ENCODE results near the gene ATP6V1G1.
"Not testable (repeated sequence)": the region's sequence is repeated elsewhere in the genome, so short reads cannot be mapped to it uniquely, and the experiment has no call there.

ATP6V1G1 gene

DNA sequence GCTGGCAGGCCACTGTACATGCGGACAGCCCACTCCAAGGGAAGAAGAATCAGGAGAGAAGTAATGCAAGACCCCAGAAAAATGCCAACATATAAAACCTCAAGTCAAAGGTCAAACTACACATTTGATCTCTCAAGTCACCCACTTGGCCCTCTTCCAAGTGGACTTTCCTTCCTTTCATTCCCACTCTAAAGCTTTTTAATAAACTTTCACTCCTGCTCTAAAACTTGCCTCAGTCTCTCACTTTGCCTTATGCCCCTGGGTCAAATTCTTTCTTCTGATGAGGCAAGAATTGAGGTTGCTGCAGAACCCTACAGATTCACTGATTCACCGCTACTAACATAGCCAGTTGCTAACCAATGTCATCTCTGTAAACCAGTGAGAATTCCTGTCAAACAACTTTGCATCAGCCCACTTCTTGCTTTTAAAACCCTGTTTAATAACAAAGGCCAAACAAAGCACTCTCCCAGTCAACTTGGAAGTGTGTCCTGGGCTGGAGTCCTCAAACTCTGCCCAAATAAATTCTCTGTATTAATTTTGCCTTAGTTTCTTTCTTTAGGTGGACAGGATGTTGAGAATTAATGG is 6.9 kb upstream of the ATP6V1G1 start:
- DNase-seq: no peak

GRCh38 chr9:114583371-114584155 is 4.0 kb upstream of the ATP6V1G1 start:
- DNase-seq: no peak

- DNase-seq: no peak
Measured at GRCh38 chr9:114588210-114588609, 641 bp downstream of the ATP6V1G1 start.

- DNase-seq: no peak
Measured at GRCh38 chr9:114588651-114589526, 1.3 kb downstream of the ATP6V1G1 start.

DNA sequence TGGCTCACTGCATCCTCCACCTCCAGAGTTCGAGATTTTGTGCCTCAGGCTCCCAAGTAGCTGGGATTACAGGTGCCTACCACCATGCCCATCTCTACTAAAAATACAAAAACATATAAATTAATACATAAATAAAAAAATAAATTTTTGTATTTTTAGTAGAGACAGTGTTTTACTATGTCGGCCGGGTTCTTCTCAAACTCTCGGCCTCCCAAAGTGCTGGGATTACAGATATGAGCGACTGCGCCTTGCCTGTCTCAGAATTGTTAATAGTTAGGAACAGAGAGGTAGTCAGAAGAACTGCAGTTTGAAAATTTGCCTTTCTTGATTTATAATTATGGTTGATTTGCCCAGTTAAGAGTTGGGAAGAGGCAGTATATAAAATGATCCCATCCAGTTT is 2.8 kb downstream of the ATP6V1G1 start:
- DNase-seq: no peak

DNA sequence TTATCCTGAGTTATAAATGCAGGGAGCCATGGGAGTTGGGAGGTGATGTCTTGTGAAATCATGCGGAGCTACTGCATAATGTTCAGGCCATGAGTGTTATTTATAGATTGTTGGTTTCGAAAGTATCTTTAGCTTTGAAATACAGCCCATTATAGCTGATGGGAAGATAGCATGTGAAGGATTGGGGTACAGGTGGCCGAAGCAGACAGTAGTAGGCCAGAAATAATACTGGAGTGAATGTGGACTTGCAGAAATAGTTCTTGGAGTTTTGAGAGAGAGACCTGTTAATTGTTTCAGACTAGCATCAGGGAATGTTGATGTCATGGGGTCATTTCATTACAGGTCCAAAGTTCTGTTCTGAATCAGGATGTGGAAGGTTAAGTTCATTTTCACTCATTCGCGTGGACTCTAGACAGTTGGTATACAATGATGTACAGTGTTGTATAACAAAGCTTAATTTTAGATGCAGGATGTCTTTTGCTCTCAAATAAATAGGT is 3.8 kb downstream of the ATP6V1G1 start:
- no peak for DNase-seq

GRCh38 chr9:114591849-114592248 is 4.3 kb downstream of the ATP6V1G1 start:
- DNase-seq: no peak

GRCh38 chr9:114592356-114592755 is 4.8 kb downstream of the ATP6V1G1 start:
- no peak for DNase-seq

DNA sequence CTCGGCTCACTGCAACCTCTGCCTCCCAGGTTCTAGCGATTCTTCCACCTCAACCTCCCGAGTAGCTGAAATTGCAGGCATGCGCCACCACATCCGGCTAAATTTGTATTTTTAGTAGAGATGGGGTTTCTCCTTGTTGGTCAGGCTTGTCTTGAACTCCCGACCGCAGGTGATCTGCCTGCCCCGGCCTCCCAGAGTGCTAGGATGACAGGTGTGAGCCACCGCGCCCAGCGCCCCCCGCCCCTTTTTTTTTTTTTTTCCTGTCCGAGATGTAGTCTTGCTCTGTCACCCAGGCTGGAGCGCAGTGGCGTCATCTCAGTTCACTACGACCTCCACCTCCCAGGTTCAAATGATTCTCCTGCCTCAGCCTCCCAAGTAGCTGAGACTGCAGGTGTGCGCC is 6.6 kb downstream of the ATP6V1G1 start:
- DNase-seq: no peak

GRCh38 chr9:114600502-114601248 is 13.1 kb downstream of the ATP6V1G1 start:
- DNase-seq: not testable (repeated sequence)

- DNase-seq: not testable (repeated sequence)
Measured at GRCh38 chr9:114601787-114602186, 14.2 kb downstream of the ATP6V1G1 start.

GRCh38 chr9:114602620-114603019 is 15.1 kb downstream of the ATP6V1G1 start:
- no peak for DNase-seq

- no peak for DNase-seq
Measured at GRCh38 chr9:114603248-114603647, 15.7 kb downstream of the ATP6V1G1 start.

DNA sequence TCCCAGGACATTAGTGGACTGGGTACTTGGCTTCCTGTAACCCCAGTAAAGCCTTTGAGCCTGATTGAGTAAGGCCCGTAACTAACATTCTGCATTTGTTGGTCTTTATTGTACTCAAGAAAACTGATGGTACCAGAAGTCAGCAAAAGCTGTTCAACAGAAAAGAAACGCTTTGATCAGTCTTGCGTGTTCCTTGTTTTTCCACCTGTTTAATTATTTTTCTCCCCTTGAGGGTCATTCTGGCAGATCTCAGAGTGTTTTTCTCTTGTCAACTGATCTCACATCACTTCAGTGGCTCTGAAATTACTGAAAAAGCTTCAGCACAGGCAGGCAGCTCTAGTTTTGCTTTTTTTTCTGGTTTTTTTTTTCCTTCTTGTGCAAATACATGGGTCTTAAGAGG is 17.4 kb downstream of the ATP6V1G1 start:
- DNase-seq: no peak

DNA sequence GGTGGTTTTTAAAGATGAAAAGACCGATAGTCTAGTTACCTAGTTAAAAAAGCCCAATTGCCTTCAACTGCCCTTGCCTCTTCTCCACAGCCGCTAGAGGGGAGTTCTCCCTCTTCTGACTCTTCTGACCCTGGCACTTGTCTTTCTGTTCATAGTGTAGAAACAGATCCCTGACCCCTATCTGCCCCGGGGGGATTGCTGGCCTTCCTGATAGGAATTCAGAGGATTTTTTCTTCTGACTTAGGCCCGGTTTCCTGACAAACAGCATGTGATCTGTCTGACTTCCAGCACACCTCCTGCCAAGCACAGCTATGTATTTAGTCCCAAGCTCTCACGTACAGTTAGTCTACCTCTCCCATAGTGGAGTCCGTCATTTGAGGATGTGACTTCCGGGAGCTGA is 18.5 kb downstream of the ATP6V1G1 start:
- DNase-seq: no peak

DNA sequence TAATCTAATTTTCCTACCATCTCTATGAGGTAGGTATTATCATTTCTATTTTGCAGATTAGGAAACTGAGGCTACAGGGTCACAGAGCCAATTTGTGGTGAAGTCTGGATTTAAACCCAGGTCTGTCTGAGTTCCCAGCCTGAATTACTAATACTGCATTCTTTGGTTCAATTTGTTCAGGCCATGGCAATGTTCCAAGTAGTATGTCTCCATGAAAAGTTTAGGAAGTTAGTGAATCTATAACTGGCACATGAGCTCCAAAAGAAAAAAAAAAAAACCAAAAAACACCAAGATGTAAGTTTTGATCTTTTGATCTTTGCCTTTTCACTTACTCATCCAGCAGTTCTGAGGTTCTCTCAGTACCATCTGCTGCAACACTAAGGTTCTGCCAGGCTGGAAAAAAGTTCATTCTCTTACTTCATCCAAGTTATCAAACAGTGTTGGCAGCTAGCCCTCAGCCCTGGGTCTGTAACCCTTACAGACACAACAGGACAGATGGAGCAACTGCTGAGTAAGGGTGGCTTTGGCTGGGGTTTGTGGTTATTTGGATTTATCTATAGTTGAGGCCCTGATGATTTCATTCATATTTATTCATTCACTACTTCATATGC is 19.1 kb downstream of the ATP6V1G1 start:
- no peak for DNase-seq

GRCh38 chr9:114607671-114608524 is 20.3 kb downstream of the ATP6V1G1 start:
- no peak for DNase-seq

- DNase-seq: no peak
Measured at GRCh38 chr9:114608525-114608796, 20.9 kb downstream of the ATP6V1G1 start.

DNA sequence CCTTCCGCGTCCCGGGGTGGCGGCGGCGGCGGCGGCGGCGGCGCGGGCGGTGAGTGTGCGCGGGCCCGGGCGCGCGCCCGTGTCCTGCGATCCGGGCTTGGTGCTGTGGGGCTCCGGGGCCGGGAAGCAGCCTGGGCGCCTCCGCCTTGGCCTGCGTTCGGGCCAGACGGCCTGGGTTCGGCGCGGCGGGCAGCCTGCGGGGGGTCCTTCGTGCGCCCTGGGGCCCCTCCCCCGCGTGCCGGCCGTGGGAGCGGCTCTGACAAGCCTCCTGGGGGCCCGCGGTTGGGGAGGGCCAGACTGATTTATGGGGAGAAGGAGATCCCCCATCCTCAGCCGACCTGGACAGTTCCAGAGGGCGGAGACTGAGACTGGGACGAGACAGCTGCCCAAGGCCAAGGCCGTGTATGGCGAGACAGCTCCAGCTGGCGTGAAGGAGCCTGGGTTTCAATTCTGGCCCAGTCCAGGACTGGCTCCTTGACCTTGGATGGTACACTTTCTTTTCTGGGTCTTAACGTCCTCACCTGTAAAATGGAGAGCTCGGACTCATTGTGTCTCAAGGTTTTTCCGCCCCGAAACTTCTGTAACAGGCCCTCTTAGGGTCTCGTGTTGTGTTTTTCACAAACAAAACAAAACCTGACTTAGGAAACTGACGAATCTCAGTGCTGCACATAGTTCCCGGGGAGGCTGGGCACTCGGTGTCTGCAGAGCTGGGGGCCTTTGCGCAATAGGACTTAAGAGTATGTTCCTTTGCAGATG is 24.1 kb downstream of the ATP6V1G1 start:
- DNase-seq: peak; percentile 23

DNA sequence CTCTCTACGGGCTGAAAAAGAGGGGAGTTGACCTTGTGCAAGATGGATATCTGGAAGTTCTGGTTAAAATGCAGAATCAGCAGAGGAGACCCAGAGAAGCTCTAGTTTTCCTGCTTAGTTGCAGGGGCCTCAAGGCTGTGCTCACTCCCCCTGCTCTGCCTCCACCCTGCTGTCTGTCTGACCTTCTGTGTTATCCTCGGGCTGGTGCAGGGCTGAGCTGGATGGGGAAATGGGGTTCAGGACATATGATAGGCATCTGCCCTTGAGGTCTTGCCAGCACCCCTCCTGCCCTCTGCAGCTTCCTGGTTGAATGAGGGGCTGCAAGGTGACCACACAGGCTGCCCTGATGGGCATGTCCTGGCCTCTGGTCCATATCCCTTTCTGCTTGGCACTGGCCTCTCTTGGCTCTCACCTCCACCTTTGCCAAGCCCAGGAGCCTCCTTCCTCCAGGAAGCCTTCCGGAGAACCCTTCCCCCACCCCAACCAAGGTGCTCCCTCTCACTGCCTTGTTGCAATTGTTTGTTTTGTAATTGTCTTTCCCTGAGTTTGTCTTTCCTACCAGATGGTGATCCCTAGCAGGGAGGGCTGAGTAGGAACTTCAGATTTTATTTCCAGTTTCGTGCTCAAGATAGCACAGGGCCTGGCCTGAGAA is 24.8 kb downstream of the ATP6V1G1 start:
- DNase-seq: no peak

All from midbrain (tissue), 1 donor.